Testis (tissue), 3 donors: Measurements from ENCODE around the gene WNT9B. TPM values are rescaled to one million over a fixed set of nuclear protein-coding genes. Genes with fewer than 3 reads are reported as not detected.

ENCODE experiments used
- DNase-seq: peaks from one replicate; pipeline ENCODE4 v3.0.0-alpha.2; 2019
- H3K27ac ChIP-seq, 2 donors: fragments of 200-600 bp; sonication (generic); one replicate each; pipeline ENCODE4 v1.5.1; 2019
- H3K27me3 ChIP-seq: fragments of 200-600 bp; sonication (generic); one replicate; pipeline ENCODE4 v1.5.1; 2019
- H3K36me3 ChIP-seq: fragments of 200-600 bp; sonication (generic); one replicate; pipeline ENCODE4 v1.5.1; 2017; ENCODE audit warnings: low read depth; ENCODE audit errors: missing control alignments
- H3K4me1 ChIP-seq: fragments of 200-600 bp; sonication (generic); one replicate; pipeline ENCODE4 v1.5.1; 2019
- H3K4me3 ChIP-seq, 2 donors: fragments of 200-600 bp; sonication (generic); one replicate each; pipeline ENCODE4 v1.5.1; 2017 to 2019
- H3K9me3 ChIP-seq: fragments of 200-600 bp; sonication (generic); one replicate; pipeline ENCODE4 v1.5.1; 2017
- POLR2A ChIP-seq: fragments of 450-650 bp; IDR thresholded peaks from one replicate; pipeline ENCODE4 v1.6.1; 2017; ENCODE audit warnings: antibody characterized with exemption, mild to moderate bottlenecking, moderate library complexity
- WGBS, 2 donors: methylation state at CpG; one replicate each; pipeline ENCODE4 v1.1.5; 2018; 5-methylcytosine and 5-hydroxymethylcytosine counted together
- intact Hi-C: fragments of 100-400 bp; cut with DNase I; formaldehyde crosslinking; loops from one replicate; pipeline ENCODE4 v1.15.1; 2023; ENCODE audit warnings: low total_unique reads
- polyA plus RNA-seq: library from polyadenylated mRNA; stranded (reverse); fragments of 350-450 nt; fragmentation: Illumina TruSeq; extraction: RNeasy Lipid Tissue Mini Kit (QIAGEN cat#74804); gene quantifications from one replicate; pipeline ENCODE4 v1.2.3, GENCODE V29; 2014; ENCODE audit warnings: low read depth, low replicate concordance; ENCODE audit not compliant: insufficient read depth
- total RNA-seq, 2 donors: library from RNA; depleted of rRNA; stranded (reverse); fragments of >200 nt; gene quantifications; one replicate each; pipeline ENCODE4 v1.2.3, GENCODE V29; 2016
- TF ChIP-seq, protein P1 (sequence below), 3 experiments: fragments of 450-650 bp in 2 of 3; fragments of 200-600 bp in 1 of 3; sonication (generic) in 1 of 3; IDR thresholded peaks; one replicate each; pipeline ENCODE4 v1.5.1; 2016 to 2019; ENCODE audit warnings: antibody characterized with exemption in 3 of 3, mild to moderate bottlenecking in 2 of 3, moderate library complexity in 1 of 3

WNT9B gene
- total and polyA plus RNA-seq, 3 donors from 2014 or later = 0.50 to 1.2 TPM; not detected in 1

- intact Hi-C loops = no loop called here
- no peaks in the 10 kb centered on the region for H3K36me3 ChIP-seq
- H3K27ac ChIP-seq = no peak overlapping the region
- DNase-seq = no peak
- no peak for TF ChIP-seq POLR2A
- TF ChIP-seq, protein P1, sequence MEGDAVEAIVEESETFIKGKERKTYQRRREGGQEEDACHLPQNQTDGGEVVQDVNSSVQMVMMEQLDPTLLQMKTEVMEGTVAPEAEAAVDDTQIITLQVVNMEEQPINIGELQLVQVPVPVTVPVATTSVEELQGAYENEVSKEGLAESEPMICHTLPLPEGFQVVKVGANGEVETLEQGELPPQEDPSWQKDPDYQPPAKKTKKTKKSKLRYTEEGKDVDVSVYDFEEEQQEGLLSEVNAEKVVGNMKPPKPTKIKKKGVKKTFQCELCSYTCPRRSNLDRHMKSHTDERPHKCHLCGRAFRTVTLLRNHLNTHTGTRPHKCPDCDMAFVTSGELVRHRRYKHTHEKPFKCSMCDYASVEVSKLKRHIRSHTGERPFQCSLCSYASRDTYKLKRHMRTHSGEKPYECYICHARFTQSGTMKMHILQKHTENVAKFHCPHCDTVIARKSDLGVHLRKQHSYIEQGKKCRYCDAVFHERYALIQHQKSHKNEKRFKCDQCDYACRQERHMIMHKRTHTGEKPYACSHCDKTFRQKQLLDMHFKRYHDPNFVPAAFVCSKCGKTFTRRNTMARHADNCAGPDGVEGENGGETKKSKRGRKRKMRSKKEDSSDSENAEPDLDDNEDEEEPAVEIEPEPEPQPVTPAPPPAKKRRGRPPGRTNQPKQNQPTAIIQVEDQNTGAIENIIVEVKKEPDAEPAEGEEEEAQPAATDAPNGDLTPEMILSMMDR (IDR thresholded peaks at IDR 0.05) = no peak
- H3K9me3 ChIP-seq = no peaks in the 10 kb centered on the region
- WGBS, 2 donors = 95 to 97% methylated on average over 8 to 12 of the region's 16 CpGs
- no peak overlapping the region for H3K4me3 ChIP-seq
- H3K4me1 ChIP-seq = no peaks in the 10 kb centered on the region
- H3K27me3 ChIP-seq = no peaks in the 10 kb centered on the region
Measured at GRCh38 chr17:46872421-46872820, 21.0 kb downstream of the WNT9B start.

DNA sequence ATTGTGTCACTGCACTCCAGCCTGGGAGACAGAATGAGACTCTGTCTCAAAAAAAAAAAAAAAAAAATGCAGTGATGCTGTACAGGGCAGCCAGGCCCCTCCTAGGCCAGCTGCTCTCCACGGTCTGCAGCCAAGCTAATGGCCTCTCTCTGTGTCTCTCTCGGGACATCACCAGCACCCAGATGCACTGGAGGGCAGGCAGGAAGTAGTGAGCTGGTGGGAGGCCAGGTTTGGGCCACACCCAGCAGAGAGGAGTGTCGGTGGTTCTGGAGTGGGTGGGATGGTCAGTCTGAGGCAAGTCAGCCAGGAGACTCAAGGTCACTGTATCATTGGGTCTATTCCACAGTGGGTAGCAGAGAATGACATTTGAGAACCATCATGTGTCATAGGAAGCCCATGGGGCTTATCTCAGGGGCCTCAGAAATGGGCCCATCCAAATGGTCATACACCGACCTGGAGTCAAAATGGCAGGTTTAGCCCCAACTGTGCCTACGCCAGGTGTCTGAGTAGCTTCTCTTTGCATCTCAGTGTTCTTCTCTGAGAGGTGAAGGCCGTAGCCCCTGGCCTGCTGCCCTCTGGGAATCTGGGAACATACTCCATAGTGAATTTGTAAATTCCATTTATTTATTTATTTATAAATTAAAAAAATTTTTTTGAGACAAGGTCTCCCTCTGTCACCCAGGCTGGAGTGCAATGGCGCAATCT lies 22.7 kb downstream of the WNT9B start:
- H3K9me3 ChIP-seq = no peaks in the 10 kb centered on the region
- TF ChIP-seq, protein P1 (IDR thresholded peaks at IDR 0.05) = no peak
- no peak for TF ChIP-seq POLR2A
- no peaks in the 10 kb centered on the region for H3K4me1 ChIP-seq
- H3K27me3 ChIP-seq = no peaks in the 10 kb centered on the region
- DNase-seq = no peak
- no peaks in the 10 kb centered on the region for H3K36me3 ChIP-seq
- intact Hi-C loops = no loop called here
- no peak overlapping the region for H3K27ac ChIP-seq
- WGBS, 2 donors = 76% methylated on average over 7 of the region's 7 CpGs
- H3K4me3 ChIP-seq = no peak overlapping the region

- no peaks in the 10 kb centered on the region for H3K36me3 ChIP-seq
- no peak for TF ChIP-seq POLR2A
- TF ChIP-seq, protein P1 (IDR thresholded peaks at IDR 0.05) = no peak
- H3K4me1 ChIP-seq = no peaks in the 10 kb centered on the region
- WGBS, 2 donors = 88 to 92% methylated on average over 16 of the region's 16 CpGs
- H3K4me3 ChIP-seq = no peak overlapping the region
- intact Hi-C loops = no loop called here
- H3K27me3 ChIP-seq = no peaks in the 10 kb centered on the region
- no peaks in the 10 kb centered on the region for H3K9me3 ChIP-seq
- no peak for DNase-seq
- no peak overlapping the region for H3K27ac ChIP-seq
Measured at GRCh38 chr17:46874906-46875305, 23.5 kb downstream of the WNT9B start.

DNA sequence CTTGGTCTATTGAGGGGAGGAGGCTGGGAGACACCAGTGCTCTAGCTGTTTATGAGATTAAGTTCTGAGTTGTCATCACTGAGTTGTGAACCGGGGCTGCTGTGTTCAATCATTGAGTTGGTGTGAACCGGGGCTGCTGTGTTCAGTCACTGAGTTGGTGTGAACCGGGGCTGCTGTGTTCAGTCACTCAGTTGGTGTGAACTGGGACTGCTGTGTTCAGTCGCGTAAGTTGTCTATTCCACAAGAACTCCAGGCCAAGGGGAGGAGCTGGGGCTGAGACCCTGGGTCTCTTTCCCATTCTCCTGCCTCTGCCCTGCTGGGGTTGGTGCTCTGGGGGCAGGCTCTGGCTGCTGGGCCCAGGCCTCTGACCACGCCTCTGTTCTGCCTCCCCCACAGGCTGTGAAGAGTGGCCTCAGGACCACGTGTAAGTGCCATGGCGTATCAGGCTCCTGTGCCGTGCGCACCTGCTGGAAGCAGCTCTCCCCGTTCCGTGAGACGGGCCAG lies 24.5 kb downstream of the WNT9B start:
- WGBS, 2 donors = 82 to 90% methylated on average over 9 to 13 of the region's 13 CpGs
- Histone ChIP-seq H3K36me3 (no peaks in the 10 kb centered on the region), H3K4me3 (no peak overlapping the region), H3K9me3 (no peaks in the 10 kb centered on the region), H3K27me3 (no peaks in the 10 kb centered on the region), H3K4me1 (no peaks in the 10 kb centered on the region), H3K27ac (no peak overlapping the region)
- DNase-seq = no peak
- intact Hi-C loops = no loop called here
- TF ChIP-seq POLR2A = no peak
- TF ChIP-seq, protein P1 (IDR thresholded peaks at IDR 0.05) = no peak
